ENCODE data around the gene STK24.

Gene STK24

DNA sequence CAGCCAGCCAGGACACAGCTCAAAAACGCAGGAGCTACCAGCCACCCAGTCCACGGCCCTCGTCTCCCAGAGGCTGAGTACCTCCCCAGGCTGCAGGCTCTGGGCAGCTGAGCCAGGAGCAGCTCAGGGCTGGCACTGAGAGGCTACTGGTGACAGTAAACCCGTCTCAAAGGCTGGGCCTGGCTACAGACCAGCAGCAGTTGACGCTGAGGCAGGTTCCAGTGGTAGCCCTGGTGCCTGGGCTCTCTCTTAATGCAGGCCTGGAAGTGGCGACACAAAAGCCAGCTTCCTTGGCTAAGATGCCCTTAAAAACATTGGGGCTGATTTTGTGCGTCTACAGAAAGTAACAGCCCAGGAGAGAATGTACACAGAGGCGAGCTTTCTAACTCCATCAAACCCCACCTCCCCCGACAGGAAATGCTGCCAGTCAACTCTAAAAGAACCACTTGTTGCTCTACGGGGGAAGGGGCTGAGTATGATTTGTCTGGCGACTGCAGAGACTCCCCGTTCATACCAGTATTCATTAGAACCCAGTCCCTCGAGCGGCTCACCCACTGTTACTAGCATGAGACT is 126.3 kb downstream of the STK24 start:
- no peak for DNase-seq (ENCODE audit: low spot score)

DNA sequence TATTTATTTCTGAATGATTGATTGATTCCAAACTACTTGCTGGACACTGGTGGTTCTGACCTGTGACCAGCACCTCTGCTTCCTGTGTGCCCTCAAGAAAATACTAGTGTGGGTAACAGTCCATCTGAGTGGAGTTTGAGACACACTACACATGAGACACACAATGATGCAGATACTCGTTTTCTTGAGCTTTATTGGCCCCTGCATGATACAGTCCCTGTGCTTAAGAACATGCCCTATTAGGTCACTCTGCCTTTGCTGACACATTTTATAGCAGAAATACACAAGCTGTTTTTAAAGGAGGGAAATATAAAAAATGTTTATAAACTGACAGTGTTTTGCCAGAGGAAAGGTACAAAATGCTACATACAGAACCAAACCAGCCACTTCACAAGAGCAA is 126.9 kb downstream of the STK24 start:
- no peak for DNase-seq (ENCODE audit: low spot score)

DNA sequence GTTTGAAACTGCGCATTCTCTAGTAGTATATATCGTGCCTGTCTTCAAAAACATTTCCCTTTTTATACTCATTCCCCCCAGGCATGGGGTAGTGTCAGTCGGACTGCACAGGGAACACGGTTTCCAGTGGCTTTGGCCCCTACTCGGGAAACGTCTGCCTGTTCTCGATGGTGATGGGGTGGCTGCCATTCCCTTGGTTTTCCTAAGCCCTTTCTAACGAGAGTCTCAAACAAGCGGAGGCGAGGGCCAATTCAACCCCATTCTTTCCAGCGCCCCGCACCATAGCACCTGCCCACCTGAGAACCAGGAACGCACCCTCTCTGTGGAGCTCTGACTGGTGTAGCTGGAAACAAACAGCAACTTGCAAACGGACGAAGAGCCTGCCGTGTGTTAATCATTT is 127.6 kb downstream of the STK24 start:
- no peak for DNase-seq (ENCODE audit: low spot score)

DNA sequence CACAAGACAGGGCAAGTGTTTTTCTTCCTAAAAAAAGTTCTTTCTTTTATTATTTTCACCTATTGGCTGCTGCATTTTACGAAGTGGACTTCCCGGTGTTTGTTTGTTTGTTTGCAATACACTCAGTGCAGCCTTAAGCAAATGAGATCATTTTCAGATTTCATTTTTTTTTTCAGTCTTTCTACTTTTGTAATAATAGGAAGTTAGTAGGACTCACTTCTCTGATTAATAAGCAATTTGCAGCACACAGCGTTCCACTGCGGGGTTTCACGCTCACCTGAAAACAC is 128.3 kb downstream of the STK24 start:
- DNase-seq (ENCODE audit: low spot score), result no peak

DNA sequence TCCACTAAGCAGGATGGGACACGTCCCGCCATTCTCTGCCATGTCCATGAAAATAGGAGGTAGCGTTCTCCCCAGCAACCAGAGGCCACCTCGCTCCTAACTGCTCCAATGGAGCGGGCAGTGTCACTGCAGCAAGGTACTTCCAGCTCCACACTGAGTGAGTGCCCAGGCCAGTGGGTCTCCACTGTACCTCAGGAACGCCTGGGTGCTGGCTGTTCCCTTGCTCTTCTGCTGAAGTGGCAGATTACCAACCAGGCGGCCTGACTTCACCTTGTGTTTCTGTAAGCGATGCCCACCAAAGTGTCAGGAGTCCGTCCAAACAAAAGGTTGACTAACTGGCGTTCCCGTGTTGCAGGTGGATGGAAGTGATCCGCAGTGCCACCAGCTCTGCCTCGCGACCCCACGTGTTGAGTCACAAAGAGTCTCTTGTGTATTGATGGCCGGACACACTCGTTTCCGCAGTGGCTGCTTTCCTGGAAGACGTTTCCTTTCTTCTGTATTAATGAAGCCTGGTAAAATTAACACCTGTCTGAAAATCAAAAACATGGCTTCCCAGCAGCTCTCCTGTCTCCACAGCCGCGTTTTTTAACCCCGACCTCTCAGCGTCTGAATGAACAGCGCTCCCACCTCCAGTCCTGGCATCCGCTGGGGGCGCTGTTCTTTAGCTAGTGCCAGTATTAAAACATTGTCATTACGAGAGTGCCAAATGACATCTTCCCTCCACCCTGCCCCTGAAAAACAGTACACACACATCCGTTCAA is 128.8 kb downstream of the STK24 start:
- peak; percentile 65 for DNase-seq (ENCODE audit: low spot score)

DNA sequence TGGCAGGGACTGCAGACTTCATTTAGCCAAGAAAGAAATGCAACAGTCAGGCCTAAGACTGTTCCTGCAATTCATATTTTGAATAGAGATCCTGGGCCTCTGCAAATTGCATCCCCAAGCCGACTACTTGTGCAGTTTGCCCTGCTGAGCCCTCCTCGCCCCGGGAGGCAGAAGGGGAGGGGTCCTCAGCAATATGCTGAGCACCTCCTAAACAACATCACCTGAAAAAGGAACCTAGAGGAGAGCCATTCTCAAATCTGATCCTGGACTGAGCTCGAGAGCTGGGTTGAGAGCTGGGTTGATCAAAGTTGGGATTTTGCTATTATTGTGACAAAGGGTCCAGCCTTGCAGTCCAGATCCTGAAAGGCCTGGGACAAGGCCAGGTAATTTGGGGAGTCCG is 129.8 kb downstream of the STK24 start:
- DNase-seq (ENCODE audit: low spot score), result no peak

DNA sequence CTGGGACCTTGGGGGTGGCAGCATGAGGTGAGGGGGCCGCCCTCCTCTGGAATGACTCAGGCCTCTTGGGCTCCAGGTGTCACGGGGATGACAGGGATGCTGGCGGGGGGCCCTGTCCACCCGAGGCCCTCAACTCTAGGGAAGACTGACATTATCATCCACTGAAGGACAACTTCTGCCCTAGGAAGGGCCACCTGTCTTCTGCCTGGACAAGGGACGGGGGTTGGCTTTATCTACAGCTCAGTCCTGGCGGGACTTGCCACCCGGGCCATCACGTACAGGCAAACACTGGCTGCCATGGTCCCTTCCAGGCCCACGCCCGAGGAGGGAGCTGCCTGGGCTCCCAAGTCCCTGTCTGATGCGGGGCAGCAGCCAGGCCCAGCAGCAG is 130.7 kb downstream of the STK24 start:
- no peak for DNase-seq (ENCODE audit: low spot score)

DNA sequence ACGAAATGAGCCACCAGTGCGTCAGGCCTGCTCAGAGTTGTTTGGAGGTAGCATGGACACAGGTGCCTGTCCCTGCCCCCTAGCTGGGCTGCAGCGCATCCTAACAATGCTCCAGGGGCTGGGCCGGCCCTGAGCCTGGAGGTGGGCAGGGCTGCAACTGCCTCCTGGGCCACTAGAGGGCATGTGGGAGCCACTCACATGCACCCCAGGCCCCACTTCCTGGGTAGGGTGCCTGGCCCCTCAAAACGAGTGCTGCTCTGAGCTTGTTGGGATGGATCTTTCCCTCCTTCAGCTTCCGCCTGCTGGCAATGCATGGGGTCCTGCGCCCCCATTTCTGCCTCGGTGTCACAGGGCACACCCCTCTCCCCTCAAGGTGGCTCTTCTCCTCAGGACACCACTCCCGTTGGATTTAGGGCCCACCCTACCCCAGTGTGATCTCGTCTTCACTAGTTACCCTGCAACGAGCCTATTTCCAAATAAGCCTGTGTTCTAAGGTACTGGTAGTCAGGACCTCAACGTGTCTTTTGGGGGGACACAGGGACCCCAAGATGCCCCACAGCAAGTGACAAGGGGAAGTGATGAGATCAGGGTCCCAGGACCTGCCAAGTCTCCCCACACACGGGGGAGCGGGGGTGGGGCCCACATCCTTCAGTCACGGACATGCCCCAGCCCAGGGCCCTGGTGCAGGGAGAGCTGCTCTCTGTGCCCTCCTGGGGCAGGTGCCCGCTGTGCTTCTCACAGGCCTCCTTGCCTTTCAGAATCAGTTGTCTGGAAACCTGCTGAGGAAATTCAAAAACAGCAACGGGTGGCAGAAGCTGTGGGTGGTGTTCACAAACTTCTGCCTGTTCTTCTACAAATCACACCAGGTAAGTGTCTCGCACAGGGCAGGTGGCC is 131.3 kb downstream of the STK24 start:
- DNase-seq (ENCODE audit: low spot score), result peak; percentile 91

DNA sequence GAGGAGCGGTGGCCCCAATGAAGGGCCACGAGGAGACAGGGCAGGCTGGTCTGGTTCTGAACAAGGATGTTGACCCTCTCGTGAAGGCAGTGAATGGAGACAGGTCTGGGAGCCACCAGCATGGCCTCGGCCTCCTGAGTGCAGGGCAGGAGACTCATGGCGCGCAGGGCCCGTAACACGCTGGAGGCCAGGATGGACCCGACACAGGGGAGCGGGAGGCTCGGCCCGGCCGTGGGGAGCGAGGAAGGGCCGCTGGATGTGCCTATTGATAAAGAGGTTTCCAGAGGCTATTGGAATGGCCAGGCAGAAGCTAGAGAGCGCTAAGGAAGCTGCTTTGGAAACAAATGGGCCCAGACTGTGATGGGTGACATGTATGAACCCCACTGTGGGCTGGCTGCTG is 132.5 kb downstream of the STK24 start:
- no peak for DNase-seq (ENCODE audit: low spot score)

DNA sequence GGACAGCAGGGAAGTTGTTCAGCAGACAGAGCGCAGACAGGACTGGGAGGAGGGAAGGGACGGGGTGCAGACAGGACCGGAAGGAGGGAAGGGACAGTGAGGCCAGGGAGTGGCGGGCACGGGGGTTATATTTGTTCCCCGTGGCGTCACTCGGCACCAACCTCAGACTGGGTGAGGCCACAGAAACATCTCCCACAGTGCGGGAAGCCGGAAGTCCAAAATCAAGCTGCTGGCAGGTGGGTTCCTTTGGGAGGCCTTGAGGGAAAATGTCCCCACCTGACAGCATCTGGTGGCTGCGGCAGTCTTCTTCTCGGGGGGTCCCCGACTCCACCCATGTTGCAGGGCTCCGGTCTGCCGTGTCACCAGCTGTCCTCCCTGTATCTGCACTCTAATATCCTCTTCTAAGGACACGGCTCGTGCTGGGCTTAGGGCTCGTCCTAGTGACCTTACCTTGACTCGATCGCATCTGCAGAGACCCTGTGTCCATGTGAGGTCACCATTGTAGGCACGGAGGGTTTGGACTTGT is 133.0 kb downstream of the STK24 start:
- DNase-seq (ENCODE audit: low spot score), result no peak

DNA sequence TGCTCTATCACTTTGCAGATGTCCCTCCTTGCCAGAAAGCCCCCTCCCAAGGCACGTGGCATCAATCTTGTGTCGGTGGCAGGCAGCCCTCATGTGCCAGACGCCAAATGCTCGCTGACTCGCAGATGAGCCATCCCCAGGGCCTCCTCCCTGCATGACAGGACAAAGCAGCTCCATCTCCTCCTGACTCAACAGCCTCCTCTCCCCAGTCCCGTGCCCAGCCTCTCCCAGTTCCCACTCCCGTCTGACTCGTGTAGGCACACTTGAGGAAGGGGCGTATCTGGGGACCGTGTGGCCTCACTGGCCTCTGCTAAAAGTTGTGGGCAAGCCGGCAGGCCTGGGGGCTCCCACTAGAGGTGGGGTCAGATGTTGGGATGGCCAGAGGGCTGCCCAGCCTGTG is 133.6 kb downstream of the STK24 start:
- DNase-seq (ENCODE audit: low spot score), result no peak

DNA sequence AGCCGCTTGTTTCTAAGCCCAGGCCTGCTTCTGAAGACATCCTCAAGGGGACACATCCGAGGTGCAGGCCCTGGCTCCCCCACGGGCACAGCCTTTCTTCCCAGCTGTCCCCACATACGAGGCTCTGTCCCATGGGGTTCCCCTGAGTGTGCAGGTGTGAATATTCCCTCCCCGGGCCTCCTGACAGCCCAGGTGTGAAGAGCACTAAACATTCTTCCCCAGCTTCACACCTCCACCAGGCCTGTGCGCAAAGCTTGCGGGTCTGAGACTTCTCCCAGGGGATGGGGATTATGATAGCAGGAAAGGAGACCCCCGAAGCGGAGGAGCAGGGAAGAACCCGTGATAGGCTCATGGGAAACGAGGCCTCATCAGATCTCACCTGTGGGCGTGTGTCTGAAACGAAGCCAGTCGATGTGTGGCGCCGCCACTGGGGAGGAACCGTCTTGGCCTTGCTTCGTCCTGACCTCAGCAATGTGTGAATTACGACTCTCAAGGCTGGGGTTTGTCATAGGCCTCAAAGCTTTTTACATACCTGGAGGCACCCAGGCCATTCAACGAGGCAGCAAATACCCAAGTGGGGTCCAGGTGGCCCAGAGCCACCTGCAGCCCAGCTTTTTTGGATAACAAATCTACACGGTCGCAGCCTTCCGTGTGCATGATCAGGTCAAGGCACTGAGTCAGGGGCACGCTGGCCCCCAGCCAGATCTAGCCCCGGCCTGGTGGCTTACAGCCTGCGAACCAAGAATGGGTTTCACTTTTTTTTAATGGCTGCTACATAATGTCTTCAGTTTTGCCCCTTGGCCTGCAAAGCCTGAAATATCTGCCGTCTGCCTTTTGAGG is 134.3 kb downstream of the STK24 start:
- DNase-seq (ENCODE audit: low spot score), result no peak

DNA sequence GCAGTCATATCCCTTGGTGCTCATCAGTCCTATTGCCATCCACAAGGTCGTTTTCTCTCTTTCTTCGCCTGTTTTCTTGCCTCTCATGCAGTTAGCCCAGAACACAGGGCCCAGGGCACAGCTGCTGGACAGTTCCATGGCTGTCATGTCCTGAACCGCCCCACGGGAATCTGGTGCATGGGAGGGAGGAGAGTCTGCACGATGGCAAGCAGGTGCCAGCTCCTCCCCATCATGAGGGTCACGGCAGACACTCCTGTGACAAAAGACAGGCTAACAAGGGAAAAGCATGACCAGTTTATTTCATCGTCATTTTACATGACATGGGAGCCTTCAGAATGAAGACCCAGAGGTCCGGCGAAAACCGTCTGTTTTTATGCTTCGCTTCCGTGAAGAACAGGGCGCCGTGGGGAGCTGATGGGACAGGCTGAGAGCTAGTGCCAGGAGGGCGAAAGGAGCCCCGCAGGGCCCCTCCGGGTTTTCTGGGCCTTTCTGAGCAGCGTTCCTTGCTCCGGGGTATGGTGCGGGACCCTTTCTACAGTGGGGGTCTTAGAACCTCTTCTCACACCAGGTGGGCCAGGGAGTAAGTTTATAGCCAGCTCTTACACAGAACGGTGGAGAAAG is 135.7 kb downstream of the STK24 start:
- no peak for DNase-seq (ENCODE audit: low spot score)

DNA sequence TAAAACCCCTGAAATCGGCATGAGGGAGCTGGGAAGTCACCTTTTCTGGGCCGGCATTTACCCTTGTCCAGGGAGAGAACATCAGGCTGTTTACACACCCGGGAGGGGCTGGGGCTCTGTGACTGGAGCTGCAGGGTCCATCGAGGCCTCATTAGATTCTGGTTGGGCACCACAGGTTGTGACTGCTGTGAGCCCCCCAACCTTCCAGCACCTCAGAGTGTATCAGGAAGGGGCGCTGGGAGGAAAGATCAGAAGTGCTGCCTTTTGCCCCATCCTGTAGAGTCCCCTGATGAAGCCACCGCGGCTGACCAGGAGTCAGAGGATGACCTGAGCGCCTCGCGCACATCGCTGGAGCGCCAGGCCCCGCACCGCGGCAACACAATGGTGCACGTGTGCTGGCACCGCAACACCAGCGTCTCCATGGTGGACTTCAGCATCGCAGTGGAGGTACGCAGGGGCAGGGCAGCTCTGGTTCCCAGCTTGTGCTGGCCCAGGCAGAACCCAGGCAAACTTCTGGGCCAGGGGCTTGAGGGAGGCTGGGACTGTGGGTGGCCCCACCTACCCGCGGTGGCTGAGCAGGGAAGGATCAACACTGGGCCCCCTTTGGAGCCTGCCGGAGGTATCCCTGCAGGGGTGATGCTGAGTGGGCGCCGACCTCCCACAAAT is 136.4 kb downstream of the STK24 start:
- DNase-seq (ENCODE audit: low spot score), result no peak

DNA sequence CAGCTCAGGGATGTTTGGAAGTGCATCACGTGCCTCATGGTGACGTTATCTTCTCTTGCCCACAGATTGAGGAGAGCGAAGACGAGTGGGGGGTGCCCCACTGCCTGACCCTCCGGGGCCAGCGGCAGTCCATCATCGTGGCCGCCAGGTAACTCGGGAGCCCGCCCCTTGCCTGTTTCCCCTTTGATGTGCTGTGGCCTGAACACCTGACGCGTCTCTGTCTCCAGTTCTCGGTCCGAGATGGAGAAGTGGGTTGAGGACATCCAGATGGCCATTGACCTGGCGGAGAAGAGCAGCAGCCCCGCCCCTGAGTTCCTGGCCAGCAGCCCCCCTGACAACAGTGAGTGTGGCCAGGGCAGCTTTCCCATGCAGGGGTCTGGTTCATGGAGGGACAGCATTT is 137.0 kb downstream of the STK24 start:
- DNase-seq (ENCODE audit: low spot score), result no peak

DNA sequence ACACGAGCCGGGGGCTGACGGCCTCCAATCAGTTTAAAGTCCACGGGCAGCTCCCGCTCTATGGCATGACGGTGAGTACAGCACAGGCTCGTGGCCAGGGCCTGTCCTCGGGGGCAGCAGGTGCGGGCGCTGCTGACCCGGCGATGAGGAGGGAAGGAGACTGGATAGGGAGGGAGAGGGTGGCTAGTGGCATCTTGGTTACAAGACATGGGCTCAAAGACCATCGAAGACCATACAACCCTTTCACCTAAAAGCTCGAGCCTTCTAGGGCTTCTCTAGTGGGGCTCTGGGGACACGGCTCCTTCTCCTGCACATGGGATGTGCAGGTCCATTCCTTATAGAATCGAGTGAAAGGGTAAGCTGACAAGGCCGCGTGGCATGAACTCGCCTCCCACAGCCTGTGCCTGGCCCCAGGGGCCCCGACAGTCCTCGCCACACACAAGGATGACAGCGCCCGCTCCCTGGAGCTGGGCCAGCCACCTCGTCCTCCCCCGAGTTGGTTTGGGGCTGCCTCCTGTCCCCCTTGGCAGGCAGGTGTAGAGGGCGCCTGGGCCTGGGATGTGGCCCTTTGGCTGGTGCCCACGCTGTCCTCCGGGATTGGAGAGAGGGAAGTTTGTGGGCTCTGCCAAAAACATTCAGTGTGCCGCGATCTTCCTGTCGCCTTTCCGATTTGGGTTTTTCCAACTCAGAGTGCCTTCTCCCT is 137.6 kb downstream of the STK24 start:
- DNase-seq (ENCODE audit: low spot score), result no peak

DNA sequence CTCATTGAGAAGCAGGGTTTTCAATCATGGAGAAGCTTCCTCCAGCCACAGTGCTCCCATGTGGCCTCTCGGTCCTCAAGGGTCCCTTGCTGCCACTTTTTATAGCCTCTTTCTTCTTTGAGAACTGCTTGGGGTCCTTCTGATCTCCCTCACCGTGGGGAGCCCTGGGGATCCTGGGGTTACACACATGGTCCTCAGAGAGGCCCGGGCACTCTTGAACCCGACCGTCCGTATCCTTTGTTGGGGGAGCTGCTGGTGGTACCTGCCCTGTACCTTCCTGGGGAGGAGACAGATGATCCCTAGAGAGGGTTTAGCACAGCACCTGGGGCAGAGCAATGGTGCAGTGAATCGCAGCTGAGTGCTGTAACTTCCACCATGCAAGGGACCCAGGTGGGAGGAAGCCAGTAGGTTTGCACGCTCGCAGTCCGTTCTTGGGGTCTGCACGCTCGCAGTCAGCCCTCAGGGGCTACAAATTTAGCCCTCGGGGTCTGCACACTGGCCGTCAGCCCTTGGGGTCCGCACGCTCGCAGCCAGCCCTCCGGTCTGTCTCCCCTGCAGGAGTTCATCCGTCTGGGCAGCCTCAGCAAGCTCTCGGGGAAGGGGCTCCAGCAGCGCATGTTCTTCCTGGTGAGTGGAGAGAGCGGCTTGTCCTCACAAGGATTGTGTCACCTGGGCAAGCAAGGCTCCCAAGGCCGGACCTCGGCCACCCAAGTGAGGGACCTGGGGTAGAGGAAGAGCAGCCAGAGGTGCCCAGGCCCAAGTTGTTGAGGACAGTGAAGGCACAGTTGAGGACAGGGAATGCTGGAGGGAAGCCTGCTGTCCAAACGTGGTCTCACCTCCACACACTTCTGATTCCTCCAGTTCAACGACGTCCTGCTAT is 138.4 kb downstream of the STK24 start:
- DNase-seq (ENCODE audit: low spot score), result no peak

DNA sequence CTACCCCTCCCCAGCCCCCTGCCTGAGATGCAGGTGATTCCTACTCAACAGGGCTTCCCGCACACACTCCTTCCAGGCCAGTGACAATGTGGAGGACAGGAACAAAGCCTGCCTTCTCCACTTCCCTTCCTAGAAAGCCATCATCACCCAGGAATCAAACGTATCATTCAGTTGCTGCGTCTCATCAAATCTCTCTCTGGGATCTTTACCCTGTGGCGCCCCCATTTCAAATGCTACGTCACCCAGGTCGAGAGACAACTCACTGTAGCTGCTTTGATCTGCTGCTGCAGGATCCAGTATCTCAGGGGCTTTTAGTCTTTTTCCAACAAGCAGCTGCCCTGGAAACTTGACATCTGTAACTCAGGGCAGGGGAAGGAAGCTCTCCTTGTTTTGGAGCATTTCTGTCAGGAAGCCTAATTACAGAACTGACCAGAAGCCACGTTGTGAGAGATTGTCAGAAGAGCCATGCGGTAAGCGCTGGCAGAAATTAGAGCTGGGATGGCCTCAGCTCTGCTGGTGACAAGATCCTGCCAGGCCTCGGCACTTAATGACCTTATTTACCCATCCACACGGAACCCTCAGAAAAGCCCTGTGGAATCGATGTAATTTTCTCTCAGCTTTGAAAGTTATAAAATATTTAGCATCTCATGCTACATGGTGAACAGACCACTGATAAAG is 140.5 kb downstream of the STK24 start:
- DNase-seq (ENCODE audit: low spot score), result no peak

DNA sequence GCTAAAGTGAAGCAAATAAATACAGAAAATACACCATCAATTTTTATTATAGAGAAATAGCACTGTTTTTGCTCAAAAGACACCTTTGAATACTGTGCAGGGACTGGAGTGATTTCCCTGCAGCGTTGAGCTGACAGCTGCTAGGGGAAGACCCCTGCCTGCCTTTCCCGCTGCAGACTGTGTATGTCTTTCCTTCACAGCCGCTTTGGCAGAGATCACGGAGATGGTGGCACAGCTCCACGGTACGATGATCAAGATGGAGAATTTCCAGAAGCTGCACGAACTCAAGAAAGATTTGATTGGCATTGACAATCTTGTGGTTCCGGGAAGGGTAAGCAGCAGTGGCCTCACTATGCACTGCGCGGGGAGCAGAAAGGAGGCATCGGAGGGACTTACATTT is 141.5 kb downstream of the STK24 start:
- no peak for DNase-seq (ENCODE audit: low spot score)
